ENCODE data around the gene KDM2A.

The KDM2A gene

DNA sequence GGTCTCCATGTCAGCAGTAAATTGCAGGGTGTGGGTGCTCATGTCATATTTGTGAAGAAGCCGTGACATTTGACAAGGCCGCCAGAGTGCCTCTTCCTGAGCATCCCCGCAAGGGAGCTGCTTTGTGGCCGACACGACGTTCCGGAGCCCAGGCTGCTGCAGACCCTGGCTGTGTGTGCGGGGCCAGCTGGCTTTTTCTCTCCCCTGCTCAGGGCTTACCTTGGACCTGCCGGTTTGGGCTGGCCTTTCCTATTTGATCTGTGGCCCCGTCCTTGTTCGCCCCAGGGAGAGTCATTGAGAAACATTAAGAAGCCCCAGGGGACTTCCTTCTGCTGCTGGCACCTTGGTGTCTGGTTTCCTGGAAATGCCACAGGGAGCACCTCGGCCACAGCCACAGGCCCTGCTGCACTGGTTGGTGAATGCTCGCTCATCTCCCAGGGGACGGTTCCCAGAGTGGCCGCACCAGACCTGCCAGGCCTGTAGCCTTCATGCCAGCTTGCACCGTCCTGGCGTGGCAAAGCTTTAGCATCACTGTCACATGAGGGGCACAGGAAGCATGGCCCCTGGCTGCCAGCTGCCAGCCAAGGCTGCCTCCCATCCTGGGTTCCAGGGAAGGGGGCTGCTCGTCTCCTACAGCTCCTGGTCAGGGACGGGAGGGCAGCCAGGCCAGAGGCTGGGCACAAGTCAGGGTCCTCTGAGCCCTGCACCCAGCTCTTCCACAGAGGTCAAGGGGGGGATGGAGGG is 152.7 kb downstream of the KDM2A start:
- no peak for DNase-seq

DNA sequence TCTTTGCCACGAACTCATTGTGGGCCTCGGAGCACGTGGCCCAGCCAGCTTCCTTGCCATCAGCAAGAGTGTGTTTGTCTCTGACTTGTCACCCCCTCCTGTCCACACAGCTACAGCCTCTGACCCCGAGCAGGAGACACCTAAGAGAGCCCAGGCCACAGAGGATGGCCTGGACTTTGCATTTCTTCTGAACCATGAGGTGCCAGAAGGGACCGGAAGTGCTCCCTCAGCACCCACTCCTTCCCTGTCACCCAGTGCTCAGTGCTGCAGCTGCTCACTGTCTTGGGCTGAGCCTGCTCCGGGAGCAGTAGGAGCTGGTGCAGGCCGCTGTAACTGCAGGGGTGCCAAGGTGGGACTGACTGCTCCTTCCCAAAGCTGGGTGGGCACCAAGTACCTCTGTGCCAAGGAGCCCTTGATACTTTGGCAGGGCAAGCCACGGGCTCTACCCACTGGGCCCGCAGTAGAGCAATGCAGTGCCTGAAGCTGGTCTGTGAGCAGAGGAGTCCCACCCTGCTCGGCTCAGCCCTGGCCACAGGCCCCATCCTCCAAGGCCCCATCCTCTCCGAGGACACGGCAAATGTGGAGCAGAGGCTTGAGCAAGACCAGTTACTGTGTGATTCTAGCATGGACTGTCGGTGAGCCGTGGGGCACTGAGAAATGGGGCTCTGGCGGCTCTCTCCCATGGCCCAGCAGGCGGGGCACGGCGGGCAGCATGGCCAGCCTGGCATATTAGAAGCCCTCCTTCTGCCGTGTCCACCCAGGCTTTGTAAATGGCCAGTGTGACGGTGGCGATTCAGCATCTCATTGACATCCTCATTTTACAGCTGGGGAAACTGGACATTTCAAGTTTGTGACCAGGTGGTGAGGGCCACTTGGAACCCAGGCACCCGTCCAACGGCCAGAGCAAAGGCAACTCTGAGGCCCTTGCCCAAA is 153.5 kb downstream of the KDM2A start:
- no peak for DNase-seq

DNA sequence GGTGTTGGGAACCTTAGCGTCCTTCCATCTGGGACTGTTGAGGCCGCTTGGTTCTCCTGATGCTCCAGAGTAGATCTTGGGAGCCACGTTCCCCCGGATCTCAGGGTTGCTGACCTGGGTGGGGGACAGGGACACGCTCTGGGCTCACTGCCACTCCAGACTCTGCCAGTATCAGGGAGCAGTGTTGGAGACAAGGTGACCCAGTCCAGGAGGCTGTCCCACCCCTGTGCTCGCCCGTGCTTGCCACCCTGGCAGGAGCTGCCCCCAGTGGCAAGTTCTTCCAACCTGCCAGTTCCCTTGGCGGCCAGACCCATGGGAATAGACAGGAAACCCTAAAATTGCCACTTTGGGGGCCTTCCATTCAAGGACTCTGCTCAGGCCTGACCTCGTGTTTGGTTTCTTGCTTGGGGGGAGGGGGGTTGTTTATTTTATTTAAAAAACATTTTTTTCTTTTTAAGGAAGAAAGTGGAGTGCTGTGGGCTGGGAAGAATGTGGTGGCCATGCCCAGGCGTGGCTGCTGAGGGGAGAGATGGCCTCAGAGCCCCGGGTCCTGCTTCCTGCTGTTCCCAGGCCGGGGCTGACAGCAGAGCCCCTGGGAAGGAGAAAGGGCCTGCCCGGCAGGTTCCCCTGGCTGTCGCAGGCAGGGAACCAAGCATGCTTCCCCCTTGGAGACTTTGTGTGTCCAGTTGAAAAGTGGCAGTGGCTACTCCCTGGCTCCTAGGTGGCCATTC is 154.4 kb downstream of the KDM2A start:
- DNase-seq: no peak

DNA sequence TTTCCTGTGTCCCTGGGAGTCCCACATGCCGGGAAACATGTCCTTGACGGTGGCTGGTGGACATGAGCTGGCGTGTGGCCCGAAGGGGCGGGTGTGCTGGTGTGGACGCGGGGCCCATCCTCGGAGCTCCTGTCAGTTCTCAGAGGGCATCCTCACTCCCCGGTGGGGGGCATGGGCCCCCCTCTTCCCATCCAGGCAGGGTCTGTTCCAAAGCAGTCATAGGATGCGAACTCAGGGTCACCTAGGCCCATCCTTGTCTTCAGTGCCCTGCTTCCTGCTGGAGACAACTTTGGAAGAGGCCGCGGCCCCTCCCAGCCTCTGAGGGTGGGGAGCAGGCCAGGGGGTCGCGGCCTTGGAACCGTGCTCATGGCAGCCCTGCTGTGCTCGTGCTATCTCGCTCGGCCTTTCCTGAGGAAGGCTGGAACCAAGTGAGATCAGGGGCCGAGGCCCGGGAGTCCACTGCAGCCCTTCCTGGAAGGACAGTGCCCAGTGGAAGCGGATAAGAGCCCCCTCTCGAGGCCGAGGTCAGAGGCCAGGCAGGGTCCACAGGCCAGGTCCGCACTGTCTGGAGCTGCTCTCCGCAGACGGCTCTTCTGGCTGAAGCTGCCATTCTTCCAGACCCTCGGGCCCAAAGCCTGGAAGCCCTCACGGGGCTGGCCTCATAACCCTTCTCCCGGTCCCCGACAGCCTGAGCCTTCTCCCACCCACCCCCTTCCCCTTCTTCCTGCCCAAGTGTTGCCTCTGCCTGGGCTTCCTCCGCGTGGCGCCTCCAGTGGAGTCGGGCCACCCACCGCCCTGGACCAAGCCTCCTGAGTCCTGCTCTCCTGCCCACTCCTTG is 155.9 kb downstream of the KDM2A start:
- DNase-seq: no peak

DNA sequence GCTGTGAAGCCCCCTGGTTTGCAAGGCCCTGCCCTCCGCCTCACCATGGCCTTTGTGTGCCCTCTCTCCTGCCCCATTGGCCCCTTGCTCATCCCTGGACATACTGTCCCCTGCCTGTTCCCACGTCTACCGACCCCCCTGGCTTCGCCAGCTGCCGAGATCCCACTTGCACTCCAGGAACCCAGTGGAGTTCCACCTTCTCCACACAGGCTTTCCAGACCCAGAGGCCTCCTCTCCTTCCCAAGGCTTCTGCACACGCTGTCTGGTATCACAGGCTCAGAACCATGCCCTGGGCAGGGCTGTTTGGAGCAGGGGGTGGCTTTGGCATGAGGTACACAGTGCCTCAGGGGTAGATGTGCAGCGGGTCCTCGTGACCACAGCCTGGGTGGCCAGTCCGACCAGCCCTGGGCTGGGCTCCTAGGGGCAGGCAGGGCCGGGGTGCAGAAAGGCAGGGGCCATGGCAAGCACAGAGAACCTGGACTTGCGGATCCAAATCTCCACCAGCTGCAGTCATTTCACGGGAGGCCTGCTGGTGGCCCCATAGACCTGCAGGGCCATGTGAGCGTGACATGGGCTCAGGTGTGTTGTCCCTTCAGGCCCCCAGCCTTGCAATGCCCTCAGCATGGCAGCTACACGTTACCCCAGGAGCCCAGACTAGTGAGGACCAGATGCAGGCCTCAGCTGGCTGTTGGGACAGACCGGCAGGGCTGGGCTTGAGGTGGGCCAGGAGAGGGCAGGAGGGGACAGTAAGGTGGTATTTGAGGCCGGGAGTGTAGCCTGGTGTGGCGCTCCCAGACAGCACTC is 156.7 kb downstream of the KDM2A start:
- DNase-seq: no peak

DNA sequence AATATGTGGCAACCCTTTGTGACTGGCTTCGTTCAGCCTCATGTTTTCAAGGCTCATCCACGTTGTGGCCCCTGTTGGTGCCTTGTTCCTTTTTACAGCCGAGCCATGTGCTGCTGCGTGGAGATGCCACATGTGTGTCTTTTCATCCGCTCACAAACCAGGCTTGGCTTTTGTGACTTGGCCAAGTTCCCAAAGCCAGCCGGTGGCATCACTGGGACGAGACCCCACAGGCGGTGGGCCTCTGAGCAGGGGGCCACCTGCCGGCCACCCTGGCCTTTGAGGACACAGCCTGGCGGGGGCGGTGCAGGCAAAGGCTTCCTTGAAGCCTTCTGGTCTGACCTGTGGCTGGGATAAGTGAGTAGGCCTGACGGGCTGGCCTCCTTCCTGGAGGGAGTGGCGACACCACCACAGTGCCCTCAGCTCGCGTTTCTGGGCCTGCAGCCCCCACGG is 157.7 kb downstream of the KDM2A start:
- peak in 1 of 56 donors; percentile 34 for DNase-seq

DNA sequence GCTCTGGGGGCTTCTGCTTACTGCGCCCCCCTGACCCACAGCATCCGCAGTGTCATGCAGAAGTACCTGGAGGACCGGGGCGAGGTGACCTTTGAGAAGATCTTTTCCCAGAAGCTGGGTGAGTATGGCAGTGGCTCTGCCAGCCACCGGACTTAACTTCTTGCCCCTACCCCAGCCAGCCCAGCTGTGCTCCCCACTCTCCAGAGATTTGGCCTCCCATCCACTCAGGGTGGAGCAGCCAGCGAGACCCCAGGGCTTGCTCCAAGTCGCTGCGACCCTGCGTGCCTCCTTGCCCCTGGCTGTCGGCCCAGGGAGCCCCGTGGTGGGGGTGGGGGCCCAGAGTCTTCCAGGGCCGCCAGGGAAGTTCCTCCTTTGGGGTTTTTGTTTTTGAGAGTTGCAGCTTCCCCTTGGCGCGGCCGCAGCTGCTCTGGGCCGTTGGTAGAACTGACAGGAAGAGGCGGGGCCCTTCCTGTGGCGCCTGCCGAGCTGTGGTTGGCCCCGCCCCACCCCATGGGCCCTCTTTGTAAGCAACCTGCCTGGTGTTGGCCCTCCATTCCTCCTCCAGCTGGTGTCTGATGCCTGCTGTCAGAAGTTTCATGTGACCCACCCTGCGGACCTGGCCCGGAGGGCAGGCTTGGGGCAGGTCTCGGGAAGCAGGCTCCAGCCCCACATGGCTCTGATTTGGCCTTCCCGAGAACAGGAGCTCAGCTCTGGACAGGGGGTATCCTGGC is 158.3 kb downstream of the KDM2A start:
- peak in 23 of 56 donors; percentile 22 to 68 (median 43) for DNase-seq

DNA sequence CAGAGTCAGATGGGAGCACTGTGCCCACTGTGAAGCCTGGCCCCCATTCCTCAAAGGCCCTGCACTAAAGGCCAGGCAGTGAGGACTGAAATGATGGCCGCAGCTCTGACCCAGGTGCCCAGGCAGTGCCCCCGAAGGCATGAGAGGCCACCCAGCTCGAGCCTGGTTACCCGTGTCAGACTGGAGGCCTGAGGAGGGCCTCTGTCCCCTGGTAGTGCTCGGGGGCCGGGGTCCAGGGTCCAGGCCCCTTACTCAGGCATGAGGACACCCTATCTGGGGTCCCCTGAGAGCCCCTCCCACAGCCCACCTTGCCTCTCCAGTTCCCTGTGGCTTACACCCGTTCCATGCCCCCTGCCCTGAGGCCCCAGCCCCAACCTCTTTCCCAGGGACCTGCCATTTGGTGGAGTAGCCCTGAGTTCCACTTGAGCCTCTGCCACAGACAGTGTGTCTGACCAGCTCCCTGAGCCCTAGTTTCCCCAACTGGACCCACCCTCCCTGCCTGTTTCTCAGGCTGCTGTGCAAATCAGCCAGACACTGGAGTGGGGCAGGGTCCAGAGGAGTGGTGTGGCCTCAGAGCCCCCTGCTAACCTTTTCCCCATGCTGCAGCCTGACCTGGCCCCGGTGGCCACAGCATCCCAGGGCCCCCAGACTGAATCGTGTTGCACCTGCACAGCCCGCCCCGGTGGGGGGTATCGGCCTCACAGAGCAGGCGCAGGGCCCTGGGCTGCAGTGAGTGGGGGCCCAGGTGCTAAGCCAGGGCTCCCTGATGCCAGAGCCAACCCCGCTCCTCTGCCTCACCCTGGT is 159.3 kb downstream of the KDM2A start:
- no peak for DNase-seq

DNA sequence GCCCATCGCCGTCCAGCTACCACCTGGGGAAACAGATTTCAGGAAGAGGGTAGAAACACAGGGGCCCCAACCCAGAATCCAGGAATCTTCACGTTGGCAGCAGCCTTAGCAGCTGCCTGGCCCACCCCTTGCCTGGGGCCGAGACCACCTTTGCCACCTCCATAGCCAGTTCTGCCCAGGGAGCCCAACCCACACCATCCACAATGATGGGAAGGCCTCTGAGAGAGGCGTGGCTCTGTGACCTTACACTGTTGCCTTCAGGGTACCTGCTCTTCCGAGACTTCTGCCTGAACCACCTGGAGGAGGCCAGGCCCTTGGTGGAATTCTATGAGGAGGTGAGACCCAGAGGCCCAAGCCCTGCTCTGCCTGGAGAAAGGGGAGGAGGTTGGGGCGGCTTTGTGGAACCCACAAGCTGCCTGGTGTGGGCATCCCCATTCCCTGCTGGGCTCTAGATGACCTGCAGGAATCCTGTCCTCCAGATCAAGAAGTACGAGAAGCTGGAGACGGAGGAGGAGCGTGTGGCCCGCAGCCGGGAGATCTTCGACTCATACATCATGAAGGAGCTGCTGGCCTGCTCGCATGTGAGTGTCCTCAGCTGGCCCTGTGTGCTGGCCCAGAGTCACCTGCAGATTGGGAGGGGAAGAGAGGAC is 160.0 kb downstream of the KDM2A start:
- DNase-seq: no peak

DNA sequence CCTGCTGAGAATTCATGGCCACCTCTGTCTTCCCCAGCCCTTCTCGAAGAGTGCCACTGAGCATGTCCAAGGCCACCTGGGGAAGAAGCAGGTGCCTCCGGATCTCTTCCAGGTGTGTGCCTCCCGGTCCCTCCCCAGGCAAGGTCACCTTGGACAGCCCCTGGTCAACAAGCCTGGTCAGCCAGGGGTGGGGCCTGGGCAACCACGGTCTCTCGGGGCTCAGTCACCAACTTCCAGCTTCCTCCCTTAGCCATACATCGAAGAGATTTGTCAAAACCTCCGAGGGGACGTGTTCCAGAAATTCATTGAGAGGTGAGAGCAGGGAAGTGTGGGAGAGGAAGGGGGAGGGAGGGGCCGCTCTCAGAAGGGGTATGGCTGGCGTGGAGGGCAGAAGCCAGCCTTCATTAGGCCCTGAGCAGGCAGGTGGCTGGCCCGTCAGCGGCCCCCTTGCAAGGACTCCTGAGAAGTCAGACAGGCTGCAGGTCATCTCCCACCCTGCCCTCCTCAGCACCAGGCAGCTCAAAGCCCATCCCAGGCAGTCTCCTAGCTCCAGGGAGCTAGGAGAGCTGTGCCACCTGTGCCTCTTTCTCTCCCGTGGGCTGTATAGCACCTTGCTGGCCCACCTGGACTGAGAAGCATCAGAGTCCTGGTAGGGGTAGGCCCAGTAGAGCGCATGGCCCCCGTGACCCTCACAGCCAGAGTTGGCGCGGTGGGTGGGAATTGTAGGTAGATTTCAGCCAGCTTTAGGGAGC is 160.7 kb downstream of the KDM2A start:
- no peak for DNase-seq

DNA sequence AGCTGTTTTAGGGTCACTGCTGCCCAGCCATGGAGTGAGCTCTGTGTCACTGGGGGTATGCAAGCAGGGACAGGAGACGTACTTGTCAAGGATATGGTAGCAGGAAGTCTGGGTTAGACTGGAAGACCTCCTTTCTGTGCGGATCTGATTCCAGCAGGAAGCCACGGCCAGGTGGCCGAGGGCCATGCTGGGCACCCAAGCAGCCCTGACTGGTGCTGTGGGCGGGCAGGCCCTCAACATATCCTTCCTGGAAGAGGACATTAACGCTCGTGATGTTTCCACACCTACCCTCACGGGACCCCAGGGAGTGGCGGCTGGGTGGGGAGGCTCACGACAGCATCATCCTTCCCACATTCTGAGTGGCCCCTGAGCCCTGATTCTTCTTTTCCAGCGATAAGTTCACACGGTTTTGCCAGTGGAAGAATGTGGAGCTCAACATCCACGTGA is 161.3 kb downstream of the KDM2A start:
- no peak for DNase-seq

DNA sequence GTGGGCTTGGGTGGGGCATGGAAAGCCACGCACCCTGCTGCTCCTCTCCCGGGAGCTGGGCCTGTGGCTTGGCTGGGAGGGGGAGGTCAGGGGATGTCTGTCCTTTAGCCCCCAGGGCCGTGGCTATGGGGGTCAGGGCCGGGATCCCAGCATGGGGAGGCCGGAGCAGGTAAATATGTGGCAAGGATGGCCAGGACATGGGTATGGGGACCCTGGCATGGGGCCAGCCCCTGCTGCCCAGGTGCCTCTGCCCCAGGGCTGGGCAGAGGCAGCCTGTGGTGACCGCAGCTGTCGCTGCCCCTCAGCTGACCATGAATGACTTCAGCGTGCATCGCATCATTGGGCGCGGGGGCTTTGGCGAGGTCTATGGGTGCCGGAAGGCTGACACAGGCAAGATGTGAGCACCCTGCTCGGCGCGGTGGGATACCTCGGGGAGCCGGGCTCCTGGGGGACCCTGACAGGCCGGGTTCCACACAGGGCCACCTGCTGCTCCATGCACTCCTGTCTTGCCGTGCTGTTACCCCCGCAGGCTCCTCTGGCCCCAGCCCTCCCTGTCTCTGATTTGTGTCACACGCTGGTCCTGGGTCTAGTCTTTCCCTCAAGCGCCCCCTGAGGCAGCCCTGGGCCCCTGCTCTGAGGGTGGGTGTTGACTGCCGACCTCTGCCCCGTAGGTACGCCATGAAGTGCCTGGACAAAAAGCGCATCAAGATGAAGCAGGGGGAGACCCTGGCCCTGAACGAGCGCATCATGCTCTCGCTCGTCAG is 161.9 kb downstream of the KDM2A start:
- no peak for DNase-seq

DNA sequence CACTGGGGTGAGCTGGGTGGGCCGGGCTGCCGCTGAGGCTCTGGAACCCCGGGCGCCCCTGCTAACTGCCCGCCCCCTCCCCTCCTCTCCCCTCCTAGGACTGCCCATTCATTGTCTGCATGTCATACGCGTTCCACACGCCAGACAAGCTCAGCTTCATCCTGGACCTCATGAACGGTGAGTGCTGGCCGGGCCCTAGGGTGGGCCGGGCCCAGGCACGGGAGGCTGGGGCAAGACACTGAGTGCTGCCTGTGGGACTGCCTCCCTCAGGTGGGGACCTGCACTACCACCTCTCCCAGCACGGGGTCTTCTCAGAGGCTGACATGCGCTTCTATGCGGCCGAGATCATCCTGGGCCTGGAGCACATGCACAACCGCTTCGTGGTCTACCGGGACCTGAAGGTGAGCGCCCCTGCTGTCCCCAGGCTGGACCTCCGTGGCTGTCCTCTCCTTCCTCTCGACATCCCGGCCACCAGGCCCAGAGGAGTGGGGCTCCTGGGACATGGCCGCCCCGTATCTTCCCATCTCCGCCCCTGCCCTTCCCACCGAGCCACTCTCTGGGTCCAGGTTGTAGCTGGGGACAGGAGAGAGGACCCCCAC is 162.6 kb downstream of the KDM2A start:
- DNase-seq: no peak

DNA sequence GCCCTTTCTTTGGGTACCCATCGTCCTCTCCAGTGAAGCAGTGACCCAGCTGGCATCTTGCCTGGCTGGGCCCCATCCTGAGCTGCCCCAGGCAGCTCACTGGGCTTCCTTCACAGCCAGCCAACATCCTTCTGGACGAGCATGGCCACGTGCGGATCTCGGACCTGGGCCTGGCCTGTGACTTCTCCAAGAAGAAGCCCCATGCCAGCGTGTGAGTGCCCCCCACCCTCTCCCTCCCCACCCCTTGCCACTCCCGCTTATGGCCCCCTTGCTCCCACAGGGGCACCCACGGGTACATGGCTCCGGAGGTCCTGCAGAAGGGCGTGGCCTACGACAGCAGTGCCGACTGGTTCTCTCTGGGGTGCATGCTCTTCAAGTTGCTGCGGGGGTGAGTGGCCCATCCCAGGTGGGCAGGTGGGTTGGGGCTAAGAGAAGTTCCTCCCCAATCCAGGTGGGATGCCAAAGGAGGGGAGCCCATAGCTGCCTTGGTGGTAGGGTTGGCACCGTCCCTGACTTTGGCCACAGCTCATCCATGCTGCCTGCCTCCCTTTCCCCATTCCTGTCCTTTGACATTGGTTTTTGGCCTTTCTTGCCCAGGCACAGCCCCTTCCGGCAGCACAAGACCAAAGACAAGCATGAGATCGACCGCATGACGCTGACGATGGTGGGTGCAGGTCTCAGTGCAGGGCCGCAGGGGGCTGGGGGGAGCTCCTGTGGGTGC is 163.3 kb downstream of the KDM2A start:
- no peak for DNase-seq

DNA sequence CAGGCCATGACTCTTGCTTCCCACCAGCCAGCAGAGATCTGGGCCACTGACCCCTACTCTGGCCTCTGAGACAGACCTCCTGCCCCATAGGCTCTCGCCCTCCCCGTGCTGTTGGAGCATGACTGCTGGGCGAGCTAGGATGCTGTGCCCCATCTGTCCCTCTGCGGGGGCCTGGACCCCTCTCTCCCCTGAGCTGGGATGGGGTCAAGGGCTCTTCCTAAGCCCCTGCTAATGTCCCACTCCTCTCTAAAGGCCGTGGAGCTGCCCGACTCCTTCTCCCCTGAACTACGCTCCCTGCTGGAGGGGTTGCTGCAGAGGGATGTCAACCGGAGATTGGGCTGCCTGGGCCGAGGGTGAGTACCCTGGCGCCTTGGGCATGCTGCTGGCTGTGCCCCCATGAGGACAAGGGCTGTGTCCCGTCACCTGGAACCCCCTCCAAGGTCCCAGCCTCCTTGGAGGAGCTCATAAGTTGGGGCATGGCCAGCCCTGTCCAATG is 163.9 kb downstream of the KDM2A start:
- no peak for DNase-seq

Measured in amygdala (tissue), 56 donors.